Left ventricle myocardium inferior (tissue), 1 donor: Measurements from ENCODE around the gene NIPAL1. TPM values are rescaled to one million over a fixed set of nuclear protein-coding genes. Genes with fewer than 3 reads are reported as not detected.

ENCODE experiments used
- DNase-seq: peaks from one replicate; pipeline ENCODE4 v3.0.0-alpha.2; 2020
- H3K27ac ChIP-seq: fragments of 200-600 bp; replicated peaks from 2 replicates; pipeline ENCODE4 v1.8.0; 2021
- H3K27me3 ChIP-seq: fragments of 200-600 bp; 2 replicates; pipeline ENCODE4 v1.8.0; 2021; ENCODE audit warnings: low read depth
- H3K36me3 ChIP-seq: fragments of 200-600 bp; 2 replicates; pipeline ENCODE4 v1.8.0; 2021
- H3K4me1 ChIP-seq: fragments of 200-600 bp; 2 replicates; pipeline ENCODE4 v1.8.0; 2021
- H3K4me3 ChIP-seq: fragments of 200-600 bp; 2 replicates; pipeline ENCODE4 v1.8.0; 2021; ENCODE audit warnings: mild to moderate bottlenecking, moderate library complexity
- H3K9me3 ChIP-seq: fragments of 200-600 bp; replicated peaks from 2 replicates; pipeline ENCODE4 v1.8.0; 2021
- intact Hi-C: fragments of 100-400 bp; cut with micrococcal nuclease; formaldehyde crosslinking; loops from one replicate; pipeline ENCODE4 v1.11.0; 2022
- total RNA-seq: library from RNA; stranded (reverse); fragmentation: NEBNext Ultra II Directional; extraction: Animal tissue kit (Norgen Biotek cat#: 25700); gene quantifications from one replicate; pipeline ENCODE4 v1.2.1, GENCODE V29; 2021
- TF ChIP-seq, protein P1 (sequence below): fragments of 200-600 bp; IDR thresholded peaks from 2 replicates; pipeline ENCODE4 v1.8.0; 2021; ENCODE audit warnings: antibody characterized with exemption, mild to moderate bottlenecking, borderline replicate concordance
- donor health status: DM: no; HTN: yes; CAD: no; lungs with severe emphysema.

The NIPAL1 gene
- total RNA-seq, 1 donor from 2014 or later, result 0.25 TPM

DNA sequence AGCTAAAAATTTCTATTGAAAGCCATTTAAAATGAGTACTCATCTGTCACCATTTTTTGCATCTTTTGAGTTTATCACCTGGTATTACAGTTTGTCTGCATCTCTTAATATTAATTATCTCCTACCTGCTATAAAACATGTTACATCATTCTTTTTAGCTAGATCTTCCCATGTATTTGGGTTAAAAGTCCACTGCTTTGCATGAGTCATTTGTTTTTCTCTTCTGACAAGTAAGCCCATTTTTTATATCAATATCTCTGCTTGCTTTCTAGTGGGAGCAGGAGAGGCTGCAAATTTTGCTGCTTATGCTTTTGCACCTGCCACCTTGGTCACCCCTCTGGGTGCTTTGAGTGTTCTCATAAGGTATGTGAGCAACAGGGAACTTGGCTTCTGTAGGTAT is 16.1 kb downstream of the NIPAL1 start:
- H3K27ac ChIP-seq, result no peak overlapping the region
- no peak overlapping the region for H3K4me3 ChIP-seq
- intact Hi-C loops, result no loop called here
- H3K9me3 ChIP-seq, result no peaks in the 10 kb centered on the region
- no peak for DNase-seq
- peaks cover 12% of the 10 kb centered on the region for H3K4me1 ChIP-seq
- TF ChIP-seq, protein P1, sequence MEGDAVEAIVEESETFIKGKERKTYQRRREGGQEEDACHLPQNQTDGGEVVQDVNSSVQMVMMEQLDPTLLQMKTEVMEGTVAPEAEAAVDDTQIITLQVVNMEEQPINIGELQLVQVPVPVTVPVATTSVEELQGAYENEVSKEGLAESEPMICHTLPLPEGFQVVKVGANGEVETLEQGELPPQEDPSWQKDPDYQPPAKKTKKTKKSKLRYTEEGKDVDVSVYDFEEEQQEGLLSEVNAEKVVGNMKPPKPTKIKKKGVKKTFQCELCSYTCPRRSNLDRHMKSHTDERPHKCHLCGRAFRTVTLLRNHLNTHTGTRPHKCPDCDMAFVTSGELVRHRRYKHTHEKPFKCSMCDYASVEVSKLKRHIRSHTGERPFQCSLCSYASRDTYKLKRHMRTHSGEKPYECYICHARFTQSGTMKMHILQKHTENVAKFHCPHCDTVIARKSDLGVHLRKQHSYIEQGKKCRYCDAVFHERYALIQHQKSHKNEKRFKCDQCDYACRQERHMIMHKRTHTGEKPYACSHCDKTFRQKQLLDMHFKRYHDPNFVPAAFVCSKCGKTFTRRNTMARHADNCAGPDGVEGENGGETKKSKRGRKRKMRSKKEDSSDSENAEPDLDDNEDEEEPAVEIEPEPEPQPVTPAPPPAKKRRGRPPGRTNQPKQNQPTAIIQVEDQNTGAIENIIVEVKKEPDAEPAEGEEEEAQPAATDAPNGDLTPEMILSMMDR, result no peak
- no peaks in the 10 kb centered on the region for H3K36me3 ChIP-seq
- no peaks in the 10 kb centered on the region for H3K27me3 ChIP-seq

- intact Hi-C loops, result no loop called here
- Histone ChIP-seq H3K4me1 (peaks cover 12% of the 10 kb centered on the region), H3K9me3 (no peaks in the 10 kb centered on the region), H3K36me3 (no peaks in the 10 kb centered on the region), H3K27ac (no peak overlapping the region), H3K4me3 (no peak overlapping the region), H3K27me3 (no peaks in the 10 kb centered on the region)
- DNase-seq, result no peak
- TF ChIP-seq, protein P1, result no peak
Observed at GRCh38 chr4:48033412-48033811, 16.8 kb downstream of the NIPAL1 start.

DNA sequence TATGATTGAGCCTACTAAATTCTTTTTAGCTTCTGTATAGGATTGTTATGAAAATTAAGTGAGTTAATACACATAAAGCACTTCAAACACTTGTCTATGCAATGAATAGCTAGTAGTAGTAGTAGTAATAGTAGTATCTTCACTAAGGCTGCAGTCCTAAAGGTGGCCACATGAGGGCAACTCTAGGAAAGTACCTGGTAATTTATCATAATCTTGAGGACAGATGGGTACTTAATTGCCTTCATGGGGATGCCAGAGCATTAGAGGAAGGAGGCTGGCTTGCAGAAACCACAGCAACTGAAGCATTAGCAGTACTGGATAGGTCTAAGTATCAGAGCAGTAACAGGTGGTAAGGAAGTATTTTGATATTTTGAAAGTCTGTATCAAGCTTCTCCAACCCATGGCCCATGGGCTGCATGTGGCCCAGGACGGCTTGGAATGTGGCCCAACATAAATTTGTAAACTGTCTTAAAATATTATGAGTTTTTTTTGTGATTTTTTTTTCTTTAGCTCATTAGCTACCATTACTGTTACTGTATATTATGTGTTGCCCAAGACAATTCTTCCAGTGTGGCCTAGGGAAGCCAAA is 17.3 kb downstream of the NIPAL1 start:
- no peaks in the 10 kb centered on the region for H3K9me3 ChIP-seq
- H3K4me3 ChIP-seq, result no peak overlapping the region
- no peak overlapping the region for H3K27ac ChIP-seq
- TF ChIP-seq, protein P1, result peak; percentile 46
- H3K36me3 ChIP-seq, result no peaks in the 10 kb centered on the region
- no peak for DNase-seq
- intact Hi-C loops, result no loop called here
- H3K27me3 ChIP-seq, result no peaks in the 10 kb centered on the region
- peaks cover 12% of the 10 kb centered on the region for H3K4me1 ChIP-seq

DNA sequence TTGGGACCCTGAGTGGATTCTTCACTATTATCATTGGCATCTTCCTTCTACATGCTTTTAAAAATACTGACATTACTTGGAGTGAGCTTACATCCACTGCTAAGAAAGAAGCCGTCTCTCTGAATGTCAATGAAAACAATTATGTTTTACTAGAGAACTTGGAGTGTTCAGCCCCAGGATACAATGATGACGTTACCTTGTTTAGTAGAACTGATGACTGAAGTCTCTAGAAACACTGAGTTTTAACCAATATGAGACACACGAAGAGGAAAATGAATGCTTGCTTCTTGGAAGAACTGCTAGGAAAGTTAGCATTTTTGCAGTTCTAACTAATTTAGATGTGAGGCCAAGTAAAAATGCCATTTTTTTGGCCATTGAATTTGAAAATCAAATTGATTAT is 19.4 kb downstream of the NIPAL1 start:
- Histone ChIP-seq H3K4me1 (peaks cover 12% of the 10 kb centered on the region), H3K4me3 (no peak overlapping the region), H3K36me3 (no peaks in the 10 kb centered on the region), H3K9me3 (no peaks in the 10 kb centered on the region), H3K27me3 (peaks cover 6% of the 10 kb centered on the region), H3K27ac (no peak overlapping the region)
- intact Hi-C loops, result no loop called here
- no peak for DNase-seq
- TF ChIP-seq, protein P1, result no peak

DNA sequence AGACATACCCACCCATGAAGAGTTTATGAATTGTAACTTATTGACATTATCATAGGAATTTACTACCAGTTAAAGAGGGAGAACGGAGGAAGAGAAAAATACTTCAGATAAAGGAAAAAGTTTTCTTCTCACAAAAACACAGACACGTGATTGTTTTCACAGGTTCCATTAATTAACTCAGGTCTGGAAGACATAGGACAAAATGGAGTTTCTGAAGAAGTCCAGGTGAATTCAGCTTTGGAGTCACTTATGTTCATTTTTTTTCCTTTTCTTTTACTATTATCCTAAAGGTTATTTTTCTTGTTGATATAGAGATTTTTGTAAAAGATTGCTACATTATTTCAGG is 20.5 kb downstream of the NIPAL1 start:
- intact Hi-C loops, result no loop called here
- Histone ChIP-seq H3K4me1 (peaks cover 7% of the 10 kb centered on the region), H3K36me3 (no peaks in the 10 kb centered on the region), H3K9me3 (no peaks in the 10 kb centered on the region), H3K27ac (no peak overlapping the region), H3K27me3 (peaks cover 6% of the 10 kb centered on the region), H3K4me3 (no peak overlapping the region)
- TF ChIP-seq, protein P1, result no peak
- DNase-seq, result no peak
